Testis (tissue), 2 donors: ENCODE results near the gene SEC61B.

ENCODE experiments used
- CTCF ChIP-seq, 3 experiments: fragments of 450-650 bp in 2 of 3; fragments of 200-600 bp in 1 of 3; sonication (generic) in 1 of 3; IDR thresholded peaks; one replicate each; pipeline ENCODE4 v1.5.1; 2016 to 2019; ENCODE audit warnings: antibody characterized with exemption in 3 of 3, mild to moderate bottlenecking in 2 of 3, moderate library complexity in 1 of 3
- POLR2A ChIP-seq: fragments of 450-650 bp; IDR thresholded peaks from one replicate; pipeline ENCODE4 v1.6.1; 2017; ENCODE audit warnings: antibody characterized with exemption, mild to moderate bottlenecking, moderate library complexity

GRCh38 chr9:99226054-99226453, 4.0 kb downstream of the SEC61B start:
- no peak for TF ChIP-seq POLR2A
- no peak for TF ChIP-seq CTCF (IDR thresholded peaks at IDR 0.05)
